ENCODE measurements around the gene DGKB. TPM values are rescaled to one million over a fixed set of nuclear protein-coding genes. Genes with fewer than 3 reads are reported as not detected.

The DGKB gene
- total RNA-seq (2014; rRNA removed; shearing (Covaris generic)), result 0.05 TPM in 1 of 2 replicates, not detected in the other

- peak; percentile 32 for DNase-seq (ENCODE audit: low read depth)
Measured at GRCh38 chr7:14902589-14903067, at the start of gene DGKB. DGKB (minus strand) TSS chr7:14902751.

GRCh38 chr7:14950013-14950412 is 47.5 kb upstream of the DGKB start:
- no peak for DNase-seq (ENCODE audit: low read depth)

GRCh38 chr7:14938181-14938580 is 35.6 kb upstream of the DGKB start:
- no peak for DNase-seq (ENCODE audit: low read depth)

GRCh38 chr7:14937581-14937980 is 35.0 kb upstream of the DGKB start:
- no peak for DNase-seq (ENCODE audit: low read depth)

- no peak for DNase-seq (ENCODE audit: low read depth)
Measured at GRCh38 chr7:14936554-14936953, 34.0 kb upstream of the DGKB start.

GRCh38 chr7:14934839-14935238 is 32.3 kb upstream of the DGKB start:
- DNase-seq (ENCODE audit: low read depth), result no peak

GRCh38 chr7:14931511-14932215 is 29.1 kb upstream of the DGKB start:
- no peak for DNase-seq (ENCODE audit: low read depth)

GRCh38 chr7:14924398-14924797 is 21.8 kb upstream of the DGKB start:
- DNase-seq (ENCODE audit: low read depth), result peak; percentile 12

GRCh38 chr7:14911077-14911476 is 8.5 kb upstream of the DGKB start:
- no peak for DNase-seq (ENCODE audit: low read depth)

GRCh38 chr7:14908697-14909096 is 6.1 kb upstream of the DGKB start:
- no peak for DNase-seq (ENCODE audit: low read depth)

GRCh38 chr7:14905764-14906163 is 3.2 kb upstream of the DGKB start:
- DNase-seq (ENCODE audit: low read depth), result no peak

GRCh38 chr7:14900051-14900450 is 2.5 kb downstream of the DGKB start:
- no peak for DNase-seq (ENCODE audit: low read depth)

GRCh38 chr7:14899030-14899429 is 3.5 kb downstream of the DGKB start:
- DNase-seq (ENCODE audit: low read depth), result peak; percentile 5

GRCh38 chr7:14896461-14896860 is 6.1 kb downstream of the DGKB start:
- DNase-seq (ENCODE audit: low read depth), result no peak

GRCh38 chr7:14894826-14895225 is 7.7 kb downstream of the DGKB start:
- DNase-seq (ENCODE audit: low read depth), result peak; percentile 10

GRCh38 chr7:14892961-14893360 is 9.6 kb downstream of the DGKB start:
- peak; percentile 9 for DNase-seq (ENCODE audit: low read depth)

GRCh38 chr7:14891289-14891688 is 11.3 kb downstream of the DGKB start:
- DNase-seq (ENCODE audit: low read depth), result no peak

- peak; percentile 47 for DNase-seq (ENCODE audit: low read depth)
Measured at GRCh38 chr7:14888962-14889361, 13.6 kb downstream of the DGKB start.

GRCh38 chr7:14886533-14886932 is 16.0 kb downstream of the DGKB start:
- no peak for DNase-seq (ENCODE audit: low read depth)

- peak; percentile 50 for DNase-seq (ENCODE audit: low read depth)
Measured at GRCh38 chr7:14875941-14876587, 26.5 kb downstream of the DGKB start.

GRCh38 chr7:14871880-14872279 is 30.7 kb downstream of the DGKB start:
- DNase-seq (ENCODE audit: low read depth), result no peak

GRCh38 chr7:14870394-14870793 is 32.2 kb downstream of the DGKB start:
- DNase-seq (ENCODE audit: low read depth), result no peak

- no peak for DNase-seq (ENCODE audit: low read depth)
Measured at GRCh38 chr7:14868937-14869336, 33.6 kb downstream of the DGKB start.

Measured in M059J (cell line).